ENCODE data around the gene BMPR1A. TPM values are rescaled to one million over a fixed set of nuclear protein-coding genes. Genes with fewer than 3 reads are reported as not detected.
"Not testable (repeated sequence)": the region's sequence is repeated elsewhere in the genome, so short reads cannot be mapped to it uniquely, and the experiment has no call there.

Gene BMPR1A
- polyA plus RNA-seq, 3 donors from 2014 or later = 0.99 to 3.3 (median 2.2) TPM

GRCh38 chr10:86861351-86861750 is 104.9 kb downstream of the BMPR1A start:
- peaks cover 0 to 3% (median 0%) of the 10 kb centered on the region in 3 donors for H3K36me3 Mint-ChIP-seq
- DNase-seq = no peak
- H3K4me1 Mint-ChIP-seq = no peaks in the 10 kb centered on the region
- H3K9me3 Mint-ChIP-seq = no peaks in the 10 kb centered on the region
- no peak overlapping the region for H3K27ac Mint-ChIP-seq
- no peaks in the 10 kb centered on the region for H3K27me3 Mint-ChIP-seq (ENCODE audit: low read depth in 3 of 3)
- no peak overlapping the region for H3K4me3 Mint-ChIP-seq

DNA sequence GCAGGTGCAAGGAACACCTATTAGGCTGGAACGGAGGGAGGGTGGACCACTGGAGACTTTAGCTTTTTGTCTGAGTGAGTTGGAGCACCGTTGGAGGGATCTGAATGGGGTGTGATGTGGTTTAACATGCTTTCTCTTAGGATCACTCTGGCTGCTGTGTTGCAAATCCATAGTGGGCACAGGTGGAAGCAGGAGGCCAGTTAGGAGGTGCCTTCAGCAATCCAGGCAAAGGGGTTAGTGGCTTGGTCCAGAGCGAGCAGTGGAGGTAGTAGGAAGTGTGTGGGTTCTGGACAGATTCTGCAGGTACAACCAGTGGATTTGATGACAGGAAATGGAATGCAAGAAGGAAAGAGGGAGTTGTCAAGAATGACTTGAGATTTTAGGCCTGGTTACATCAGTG is 106.0 kb downstream of the BMPR1A start:
- no peak for DNase-seq
- H3K27me3 Mint-ChIP-seq (ENCODE audit: low read depth in 3 of 3) = no peaks in the 10 kb centered on the region
- no peak overlapping the region for H3K27ac Mint-ChIP-seq
- no peak overlapping the region for H3K4me3 Mint-ChIP-seq
- H3K4me1 Mint-ChIP-seq = no peaks in the 10 kb centered on the region
- peaks cover 0 to 3% (median 0%) of the 10 kb centered on the region in 3 donors for H3K36me3 Mint-ChIP-seq
- H3K9me3 Mint-ChIP-seq = no peaks in the 10 kb centered on the region

GRCh38 chr10:86862786-86863483 is 106.5 kb downstream of the BMPR1A start:
- Mint-ChIP-seq H3K4me1 (no peaks in the 10 kb centered on the region), H3K9me3 (no peaks in the 10 kb centered on the region), H3K4me3 (no peak overlapping the region), H3K27me3 (ENCODE audit: low read depth in 3 of 3) (no peaks in the 10 kb centered on the region), H3K27ac (no peak overlapping the region), H3K36me3 (peaks cover 0 to 3% (median 0%) of the 10 kb centered on the region in 3 donors)
- DNase-seq = no peak

- Mint-ChIP-seq H3K27ac (no peak overlapping the region), H3K4me1 (no peaks in the 10 kb centered on the region), H3K4me3 (no peak overlapping the region), H3K36me3 (peaks cover 0 to 3% (median 0%) of the 10 kb centered on the region in 3 donors), H3K27me3 (ENCODE audit: low read depth in 3 of 3) (no peaks in the 10 kb centered on the region), H3K9me3 (no peaks in the 10 kb centered on the region)
- DNase-seq = no peak
Observed at GRCh38 chr10:86863484-86863842, 107.0 kb downstream of the BMPR1A start.

DNA sequence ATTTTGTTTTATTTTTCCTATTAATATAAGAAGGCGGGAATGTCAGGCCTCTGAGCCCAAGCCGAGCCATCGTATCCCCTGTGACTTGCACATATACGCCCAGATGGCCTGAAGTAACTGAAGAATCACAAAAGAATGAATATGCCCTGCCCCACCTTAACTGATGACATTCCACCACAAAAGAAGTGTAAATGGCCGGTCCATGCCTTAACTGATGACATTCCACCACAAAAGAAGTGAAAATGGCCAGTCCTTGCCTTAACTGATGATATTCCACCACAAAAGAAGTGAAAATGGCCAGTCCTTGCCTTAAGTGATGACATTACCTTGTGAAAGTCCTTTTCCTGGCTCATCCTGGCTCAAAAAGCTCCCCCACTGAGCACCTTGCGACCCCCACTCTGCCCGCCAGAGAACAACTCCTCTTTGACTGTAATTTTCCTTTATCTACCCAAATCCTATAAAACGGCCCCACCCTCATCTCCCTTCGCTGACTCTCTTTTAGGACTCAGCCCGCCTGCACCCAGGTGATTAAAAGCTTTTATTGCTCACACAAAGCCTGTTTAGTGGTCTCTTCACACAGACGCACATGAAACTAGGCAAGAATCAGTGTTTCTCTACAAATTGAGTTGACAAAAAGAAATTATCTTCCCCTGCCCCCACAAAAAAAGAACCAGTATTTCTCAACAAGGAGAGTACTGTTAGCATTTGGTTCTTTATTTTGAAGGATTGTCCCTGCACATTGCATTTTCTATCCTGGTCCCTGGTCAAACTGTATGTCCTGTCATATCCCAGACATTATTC is 108.8 kb downstream of the BMPR1A start:
- H3K36me3 Mint-ChIP-seq; H3K4me3 Mint-ChIP-seq; H3K9me3 Mint-ChIP-seq; H3K27ac Mint-ChIP-seq; H3K27me3 Mint-ChIP-seq (ENCODE audit: low read depth in 3 of 3); DNase-seq; H3K4me1 Mint-ChIP-seq: not testable (repeated sequence)

- Mint-ChIP-seq H3K9me3 (no peaks in the 10 kb centered on the region), H3K27me3 (ENCODE audit: low read depth in 3 of 3) (no peaks in the 10 kb centered on the region), H3K27ac (no peak overlapping the region), H3K36me3 (peaks cover 0 to 7% (median 4%) of the 10 kb centered on the region in 3 donors), H3K4me3 (no peak overlapping the region), H3K4me1 (no peaks in the 10 kb centered on the region)
- DNase-seq = no peak
Observed at GRCh38 chr10:86867149-86867548, 110.7 kb downstream of the BMPR1A start.

DNA sequence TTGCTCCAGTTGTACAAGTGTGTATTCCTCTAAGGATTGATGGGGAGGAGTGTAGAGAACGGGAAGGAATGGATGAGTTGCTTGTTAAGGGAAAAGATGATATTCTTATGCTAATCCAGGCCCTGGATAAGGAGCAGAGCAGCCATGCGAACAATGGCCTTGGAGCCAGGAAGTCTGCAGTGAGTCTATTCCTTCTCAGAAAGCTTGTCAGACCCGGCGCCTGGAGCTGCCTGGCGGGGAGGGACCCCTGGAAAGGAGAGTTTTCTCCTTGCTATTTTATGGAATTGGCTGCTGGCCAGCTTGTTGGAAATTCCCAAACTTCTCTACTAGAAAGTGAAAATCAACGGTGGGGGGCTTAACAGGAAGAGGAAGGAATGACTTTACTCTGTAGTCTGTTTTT is 111.9 kb downstream of the BMPR1A start:
- Mint-ChIP-seq H3K27me3 (ENCODE audit: low read depth in 3 of 3) (no peaks in the 10 kb centered on the region), H3K9me3 (no peaks in the 10 kb centered on the region), H3K36me3 (peaks cover 0 to 7% (median 4%) of the 10 kb centered on the region in 3 donors), H3K4me1 (peaks cover 0 to 2% of the 10 kb centered on the region in 2 donors), H3K27ac (no peak overlapping the region), H3K4me3 (no peak overlapping the region)
- DNase-seq = no peak

GRCh38 chr10:86870679-86871078 is 114.3 kb downstream of the BMPR1A start:
- H3K4me3 Mint-ChIP-seq = no peak overlapping the region
- no peak for DNase-seq
- no peaks in the 10 kb centered on the region for H3K27me3 Mint-ChIP-seq (ENCODE audit: low read depth in 3 of 3)
- peaks cover 0 to 4% (median 4%) of the 10 kb centered on the region in 3 donors for H3K36me3 Mint-ChIP-seq
- H3K27ac Mint-ChIP-seq = no peak overlapping the region
- H3K4me1 Mint-ChIP-seq = peaks cover 0 to 2% of the 10 kb centered on the region in 2 donors
- no peaks in the 10 kb centered on the region for H3K9me3 Mint-ChIP-seq

DNA sequence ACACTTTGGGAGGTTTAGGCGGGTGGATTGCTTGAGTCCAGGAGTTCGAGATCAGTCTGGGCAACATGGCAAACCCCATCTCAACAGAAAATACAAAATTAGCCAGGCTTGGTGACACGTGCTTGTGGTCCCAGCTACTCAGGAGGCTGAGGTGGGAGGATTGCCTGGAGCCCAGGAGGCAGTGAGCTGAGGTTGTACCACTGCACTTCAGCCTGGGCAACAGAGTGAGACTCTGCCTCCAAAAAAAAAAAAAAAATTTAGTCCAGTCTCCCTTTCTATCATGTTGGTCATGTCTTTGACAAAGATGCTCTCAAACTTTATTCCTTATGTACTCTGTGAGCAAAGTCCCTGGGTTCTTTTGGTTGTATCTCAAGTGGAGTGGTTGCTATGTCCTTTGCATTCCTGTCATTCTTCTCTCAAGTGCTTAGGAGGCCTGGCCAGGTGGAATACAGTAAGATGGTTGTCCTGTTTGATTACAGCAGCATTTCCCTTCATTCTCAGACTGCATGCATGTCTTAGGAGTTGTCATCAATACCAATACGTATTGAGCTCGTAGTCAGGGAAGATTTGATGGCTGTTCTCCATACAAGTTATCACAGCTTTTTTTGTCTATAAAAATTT is 115.3 kb downstream of the BMPR1A start:
- DNase-seq = no peak
- H3K9me3 Mint-ChIP-seq = no peaks in the 10 kb centered on the region
- H3K4me1 Mint-ChIP-seq = peaks cover 0 to 2% of the 10 kb centered on the region in 2 donors
- H3K36me3 Mint-ChIP-seq = peaks cover 0 to 4% (median 4%) of the 10 kb centered on the region in 3 donors
- no peak overlapping the region for H3K27ac Mint-ChIP-seq
- H3K27me3 Mint-ChIP-seq (ENCODE audit: low read depth in 3 of 3) = no peaks in the 10 kb centered on the region
- no peak overlapping the region for H3K4me3 Mint-ChIP-seq

DNA sequence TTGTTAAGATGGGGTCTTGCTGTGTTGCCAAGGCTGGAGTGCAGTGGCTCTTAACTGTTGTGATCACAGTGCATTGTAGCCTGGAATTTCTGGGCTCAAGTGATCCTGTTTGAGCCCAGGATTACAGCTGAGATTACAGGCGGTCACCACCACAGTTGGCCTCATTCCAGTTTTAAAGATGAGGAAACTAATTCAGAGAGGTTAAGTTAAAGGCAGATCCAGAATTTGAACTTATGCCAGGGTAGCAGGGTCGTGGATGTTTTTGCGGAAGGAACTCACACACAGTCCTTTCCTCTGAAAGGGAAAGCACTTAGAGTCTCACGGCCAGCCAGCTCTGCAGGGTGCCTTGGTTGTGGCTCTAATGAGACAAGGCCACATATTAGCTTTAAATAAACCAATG is 116.3 kb downstream of the BMPR1A start:
- H3K9me3 Mint-ChIP-seq = no peaks in the 10 kb centered on the region
- H3K27ac Mint-ChIP-seq = no peak overlapping the region
- peaks cover 0 to 2% of the 10 kb centered on the region in 2 donors for H3K4me1 Mint-ChIP-seq
- peaks cover 2 to 7% (median 6%) of the 10 kb centered on the region in 3 donors for H3K36me3 Mint-ChIP-seq
- DNase-seq = no peak
- no peaks in the 10 kb centered on the region for H3K27me3 Mint-ChIP-seq (ENCODE audit: low read depth in 3 of 3)
- H3K4me3 Mint-ChIP-seq = no peak overlapping the region

DNA sequence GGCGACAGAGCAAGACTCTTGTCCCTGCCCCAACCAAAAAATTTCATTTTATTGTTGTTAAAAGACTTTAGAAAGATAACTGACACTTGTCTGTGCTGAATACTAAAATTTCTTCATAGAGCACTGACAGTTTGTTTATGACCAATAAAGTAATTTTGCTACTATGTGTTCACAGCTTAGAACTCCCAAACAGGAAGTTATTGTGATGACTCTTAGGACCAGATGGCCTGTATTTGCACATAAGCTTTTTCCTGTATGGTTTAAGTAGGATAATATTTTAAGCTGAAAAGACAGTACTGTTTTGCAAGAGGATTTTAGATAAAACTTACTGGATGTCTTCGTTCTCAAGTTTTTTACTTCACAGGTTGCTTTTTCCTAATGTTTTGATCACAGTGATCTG is 120.3 kb downstream of the BMPR1A start:
- DNase-seq = no peak
- H3K9me3 Mint-ChIP-seq = no peaks in the 10 kb centered on the region
- peaks cover 3 to 10% (median 4%) of the 10 kb centered on the region in 3 donors for H3K36me3 Mint-ChIP-seq
- H3K27me3 Mint-ChIP-seq (ENCODE audit: low read depth in 3 of 3) = no peaks in the 10 kb centered on the region
- H3K4me3 Mint-ChIP-seq = no peak overlapping the region
- H3K4me1 Mint-ChIP-seq = peaks cover 11 to 14% of the 10 kb centered on the region in 2 donors
- no peak overlapping the region for H3K27ac Mint-ChIP-seq

GRCh38 chr10:86878983-86879713 is 122.7 kb downstream of the BMPR1A start:
- Mint-ChIP-seq H3K36me3 (peaks cover 3 to 7% (median 4%) of the 10 kb centered on the region in 3 donors), H3K27me3 (ENCODE audit: low read depth in 3 of 3) (no peaks in the 10 kb centered on the region), H3K9me3 (no peaks in the 10 kb centered on the region), H3K4me1 (peaks cover 9 to 14% of the 10 kb centered on the region in 2 donors), H3K27ac (peak overlapping the region in 1 of 6 donors; percentile 1), H3K4me3 (no peak overlapping the region)
- DNase-seq = peak in 1 of 3 donors; percentile 46

- Mint-ChIP-seq H3K4me3 (no peak overlapping the region), H3K9me3 (no peaks in the 10 kb centered on the region), H3K4me1 (peaks cover 9 to 14% of the 10 kb centered on the region in 2 donors), H3K36me3 (peaks cover 3 to 7% (median 4%) of the 10 kb centered on the region in 3 donors), H3K27ac (no peak overlapping the region), H3K27me3 (ENCODE audit: low read depth in 3 of 3) (no peaks in the 10 kb centered on the region)
- no peak for DNase-seq
Observed at GRCh38 chr10:86880971-86881370, 124.6 kb downstream of the BMPR1A start.

Data from immature natural killer cell (primary cell).